Parathyroid adenoma (tissue), 2 donors: ENCODE results near the gene TRIM5.
"Not testable (repeated sequence)": the region's sequence is repeated elsewhere in the genome, so short reads cannot be mapped to it uniquely, and the experiment has no call there.

Experiments
- H2AFZ ChIP-seq: fragments of 300-600 bp; sonication (generic); one replicate; pipeline ENCODE4 v1.7.0; 2017; ENCODE audit warnings: antibody characterized with exemption, mild to moderate bottlenecking
- H3K27ac ChIP-seq: fragments of 300-600 bp; sonication (generic); one replicate; pipeline ENCODE4 v1.7.0; 2017
- H3K27me3 ChIP-seq: fragments of 300-600 bp; sonication (generic); one replicate; pipeline ENCODE4 v1.7.0; 2017; ENCODE audit warnings: low read length; ENCODE audit not compliant: control insufficient read depth, insufficient read depth
- H3K36me3 ChIP-seq: fragments of 300-600 bp; sonication (generic); one replicate; pipeline ENCODE4 v1.7.0; 2017; ENCODE audit warnings: low read length; ENCODE audit not compliant: control insufficient read depth, insufficient read depth
- H3K4me1 ChIP-seq: fragments of 300-600 bp; sonication (generic); one replicate; pipeline ENCODE4 v1.7.0; 2017; ENCODE audit warnings: control low read depth
- H3K4me2 ChIP-seq: fragments of 300-600 bp; sonication (generic); one replicate; pipeline ENCODE4 v1.7.0; 2017; ENCODE audit warnings: low read length
- H3K4me3 ChIP-seq: fragments of 300-600 bp; sonication (generic); one replicate; pipeline ENCODE4 v1.7.0; 2017; ENCODE audit warnings: low read depth, low read length
- H3K79me2 ChIP-seq: fragments of 300-600 bp; sonication (generic); one replicate; pipeline ENCODE4 v1.7.0; 2017; ENCODE audit warnings: control low read depth
- H3K9ac ChIP-seq: fragments of 300-600 bp; sonication (generic); one replicate; pipeline ENCODE4 v1.7.0; 2017; ENCODE audit warnings: mild to moderate bottlenecking
- H3K9me3 ChIP-seq: fragments of 300-600 bp; sonication (generic); one replicate; pipeline ENCODE4 v1.7.0; 2017; ENCODE audit warnings: low read length; ENCODE audit not compliant: control insufficient read depth
- TF ChIP-seq, protein P1 (sequence below): fragments of 300-600 bp; sonication (generic); IDR thresholded peaks from one replicate; pipeline ENCODE4 v1.7.0; 2017; ENCODE audit warnings: antibody characterized with exemption, mild to moderate bottlenecking
- donor health status: primary hyperparathyroidism.

TRIM5 gene

DNA sequence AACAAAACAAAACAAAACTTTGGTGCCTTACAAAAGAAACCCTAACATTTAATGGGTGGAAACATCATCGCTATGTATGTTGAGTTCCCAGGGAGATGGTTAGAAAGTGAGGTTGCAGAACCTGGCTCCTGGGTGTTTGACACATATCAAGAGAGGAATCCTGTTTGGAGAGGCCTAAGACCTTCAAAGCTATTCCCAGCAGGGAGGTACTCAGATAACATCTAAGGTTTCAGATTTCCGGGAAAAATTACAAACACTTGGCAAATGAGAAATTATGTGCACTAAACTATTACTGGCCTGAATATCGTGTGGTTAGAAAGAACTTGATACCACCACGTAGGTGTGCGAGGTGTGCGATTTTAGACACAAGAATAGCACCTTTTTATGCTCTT lies 18.5 kb downstream of the TRIM5 start:
- Histone ChIP-seq H3K79me2 (no peaks in the 10 kb centered on the region), H3K27ac (no peak overlapping the region), H3K27me3 (no peaks in the 10 kb centered on the region), H3K4me2 (no peak overlapping the region), H3K9me3 (no peaks in the 10 kb centered on the region), H3K4me3 (no peak overlapping the region), H2AFZ (no peak overlapping the region), H3K4me1 (no peaks in the 10 kb centered on the region), H3K9ac (no peak overlapping the region), H3K36me3 (no peaks in the 10 kb centered on the region)
- TF ChIP-seq, protein P1, sequence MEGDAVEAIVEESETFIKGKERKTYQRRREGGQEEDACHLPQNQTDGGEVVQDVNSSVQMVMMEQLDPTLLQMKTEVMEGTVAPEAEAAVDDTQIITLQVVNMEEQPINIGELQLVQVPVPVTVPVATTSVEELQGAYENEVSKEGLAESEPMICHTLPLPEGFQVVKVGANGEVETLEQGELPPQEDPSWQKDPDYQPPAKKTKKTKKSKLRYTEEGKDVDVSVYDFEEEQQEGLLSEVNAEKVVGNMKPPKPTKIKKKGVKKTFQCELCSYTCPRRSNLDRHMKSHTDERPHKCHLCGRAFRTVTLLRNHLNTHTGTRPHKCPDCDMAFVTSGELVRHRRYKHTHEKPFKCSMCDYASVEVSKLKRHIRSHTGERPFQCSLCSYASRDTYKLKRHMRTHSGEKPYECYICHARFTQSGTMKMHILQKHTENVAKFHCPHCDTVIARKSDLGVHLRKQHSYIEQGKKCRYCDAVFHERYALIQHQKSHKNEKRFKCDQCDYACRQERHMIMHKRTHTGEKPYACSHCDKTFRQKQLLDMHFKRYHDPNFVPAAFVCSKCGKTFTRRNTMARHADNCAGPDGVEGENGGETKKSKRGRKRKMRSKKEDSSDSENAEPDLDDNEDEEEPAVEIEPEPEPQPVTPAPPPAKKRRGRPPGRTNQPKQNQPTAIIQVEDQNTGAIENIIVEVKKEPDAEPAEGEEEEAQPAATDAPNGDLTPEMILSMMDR: no peak

DNA sequence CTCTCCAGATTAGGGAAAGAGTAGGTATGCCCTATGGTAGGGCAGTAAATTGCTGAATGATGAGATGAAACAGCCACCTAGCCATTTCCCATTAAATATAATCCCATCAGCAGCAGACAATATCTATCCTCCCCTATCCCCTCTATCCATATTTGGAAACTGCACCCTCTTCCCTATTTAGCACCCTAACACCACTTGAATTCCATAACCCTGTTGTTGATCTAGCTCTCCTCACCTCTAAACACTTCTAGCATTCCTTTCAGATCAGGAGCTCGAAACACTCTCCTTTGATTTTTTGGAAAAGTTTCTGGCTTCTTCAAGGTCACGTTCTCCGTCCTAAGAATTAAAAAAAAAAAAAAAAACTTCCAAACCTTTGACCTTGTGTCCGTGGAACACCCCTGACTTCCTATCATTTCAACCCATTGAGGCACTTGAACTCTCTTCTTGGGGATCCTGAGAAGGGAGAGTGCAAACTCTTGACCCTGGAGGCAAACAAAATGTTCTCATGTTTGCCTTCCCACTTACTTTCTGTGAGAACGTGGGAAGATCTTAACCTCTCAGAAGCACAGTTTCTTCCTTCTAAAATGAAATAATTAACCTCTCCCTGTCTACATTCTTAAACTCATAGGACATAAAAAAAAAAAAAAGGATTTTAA lies 19.0 kb downstream of the TRIM5 start:
- Histone ChIP-seq H3K9ac (no peak overlapping the region), H3K4me1 (no peaks in the 10 kb centered on the region), H3K4me2 (no peak overlapping the region), H3K27me3 (no peaks in the 10 kb centered on the region), H3K9me3 (no peaks in the 10 kb centered on the region), H3K36me3 (no peaks in the 10 kb centered on the region), H3K27ac (no peak overlapping the region), H3K79me2 (no peaks in the 10 kb centered on the region), H2AFZ (no peak overlapping the region), H3K4me3 (no peak overlapping the region)
- TF ChIP-seq, protein P1: no peak

DNA sequence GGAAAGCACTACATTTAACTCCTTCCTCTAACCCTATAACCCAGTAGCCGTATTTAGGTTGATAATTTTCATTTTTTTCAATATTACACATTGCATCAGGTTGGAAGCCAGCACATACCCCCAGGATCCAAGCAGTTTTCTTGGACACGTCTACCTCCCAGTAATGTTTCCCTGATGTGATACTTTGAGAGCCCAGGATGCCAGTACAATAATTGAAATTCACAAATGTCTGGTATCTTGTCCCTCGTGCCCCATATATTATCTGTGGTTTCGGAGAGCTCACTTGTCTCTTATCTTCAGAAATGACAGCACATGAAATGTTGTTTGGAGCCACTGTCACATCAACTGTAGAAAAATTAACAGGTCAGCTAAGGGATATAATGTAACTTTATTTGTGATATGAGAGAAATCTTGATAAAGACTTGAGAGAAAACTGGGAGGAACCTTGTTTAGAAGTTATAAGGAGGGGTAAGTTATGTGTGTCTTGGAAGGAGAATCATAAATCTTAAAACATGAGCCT lies 19.8 kb downstream of the TRIM5 start:
- Histone ChIP-seq H3K4me3 (no peak overlapping the region), H3K79me2 (no peaks in the 10 kb centered on the region), H3K27ac (no peak overlapping the region), H3K9ac (no peak overlapping the region), H3K36me3 (no peaks in the 10 kb centered on the region), H2AFZ (no peak overlapping the region), H3K4me2 (no peak overlapping the region), H3K9me3 (no peaks in the 10 kb centered on the region), H3K4me1 (no peaks in the 10 kb centered on the region), H3K27me3 (no peaks in the 10 kb centered on the region)
- TF ChIP-seq, protein P1: no peak

DNA sequence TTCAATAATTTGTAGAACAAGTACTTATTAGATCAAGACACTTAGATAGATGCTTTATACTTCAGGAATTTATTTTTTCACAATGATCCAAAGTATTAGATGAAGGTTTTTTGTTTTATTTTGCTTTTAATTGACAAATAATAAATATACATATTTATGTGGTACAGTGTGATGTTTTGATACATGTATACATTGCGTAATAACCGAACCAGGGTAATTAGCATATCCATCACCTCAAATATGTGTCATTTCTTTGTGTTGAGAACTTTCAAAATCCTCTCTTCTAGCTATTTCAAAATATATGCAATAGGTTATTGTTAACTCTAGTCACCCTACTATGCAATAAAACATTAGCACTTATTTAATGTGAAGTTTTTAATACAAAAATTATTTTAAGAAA lies 21.4 kb downstream of the TRIM5 start:
- Histone ChIP-seq H3K27ac (no peak overlapping the region), H2AFZ (no peak overlapping the region), H3K9ac (no peak overlapping the region), H3K27me3 (no peaks in the 10 kb centered on the region), H3K4me3 (no peak overlapping the region), H3K79me2 (no peaks in the 10 kb centered on the region), H3K4me2 (no peak overlapping the region), H3K9me3 (no peaks in the 10 kb centered on the region), H3K4me1 (no peaks in the 10 kb centered on the region), H3K36me3 (no peaks in the 10 kb centered on the region)
- TF ChIP-seq, protein P1: no peak

DNA sequence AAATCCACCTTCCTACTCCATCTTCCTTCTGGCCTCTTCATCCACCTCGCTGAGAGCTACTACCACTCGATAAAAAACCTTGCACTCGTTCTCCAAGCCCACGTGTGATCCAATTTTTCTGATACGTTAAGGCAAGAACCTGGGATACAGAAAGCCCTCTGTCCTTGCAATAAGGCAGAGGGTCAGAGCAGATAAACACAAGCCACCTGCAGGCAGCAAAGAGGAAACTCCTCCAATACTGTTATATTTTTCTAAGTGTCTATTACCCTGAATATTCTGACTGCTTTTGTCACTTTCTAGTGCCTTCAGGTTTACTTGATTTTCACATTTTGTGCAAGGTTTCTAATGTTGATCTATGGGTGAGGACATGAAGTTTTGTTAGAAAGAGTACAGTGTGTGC lies 26.6 kb downstream of the TRIM5 start:
- Histone ChIP-seq H3K36me3 (no peaks in the 10 kb centered on the region), H3K4me1 (no peaks in the 10 kb centered on the region), H3K4me3 (no peak overlapping the region), H3K9ac (no peak overlapping the region), H3K27ac (no peak overlapping the region), H3K4me2 (no peak overlapping the region), H2AFZ (no peak overlapping the region), H3K79me2 (no peaks in the 10 kb centered on the region), H3K9me3 (no peaks in the 10 kb centered on the region), H3K27me3 (no peaks in the 10 kb centered on the region)
- TF ChIP-seq, protein P1: no peak

DNA sequence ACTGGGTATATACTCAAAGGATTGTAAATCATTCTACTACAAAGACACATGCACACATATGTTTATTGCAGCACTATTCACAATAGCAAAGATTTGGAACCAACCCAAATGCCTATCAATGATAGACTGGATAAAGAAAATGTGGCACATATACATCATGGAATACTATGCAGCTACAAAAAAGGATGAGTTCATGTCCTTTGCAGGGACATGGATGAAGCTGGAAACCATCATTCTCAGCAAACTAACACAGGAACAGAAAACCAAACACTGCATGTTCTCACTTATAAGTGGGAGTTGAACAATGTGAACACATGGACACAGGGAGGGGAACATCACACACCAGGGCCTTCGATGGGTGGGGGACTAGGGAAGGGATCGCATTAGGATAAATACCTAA lies 27.9 kb downstream of the TRIM5 start:
- H3K79me2 ChIP-seq, H3K27ac ChIP-seq, H3K9ac ChIP-seq, H3K4me2 ChIP-seq, H2AFZ ChIP-seq, H3K9me3 ChIP-seq, H3K27me3 ChIP-seq, H3K36me3 ChIP-seq, H3K4me1 ChIP-seq, H3K4me3 ChIP-seq: not testable (repeated sequence)
